GM12878 (cell line): ENCODE results near the gene GRM7. TPM values are rescaled to one million over a fixed set of nuclear protein-coding genes. Genes with fewer than 3 reads are reported as not detected.

Source experiments
- ATAC-seq: fragments of 200-7000 bp; cut with Tn5 transposase; 3 replicates; pipeline ENCODE4 v1.9.1; 2020; ENCODE audit warnings: mild to moderate bottlenecking, moderate library complexity
- BruUV-seq: library from RNA; stranded (reverse); fragments of 400-500 nt; replicated peaks from 2 replicates; lab custom pipeline; 2021; lab: Mats Ljungman, UMichigan
- CTCF ChIA-PET: fragments of 300-600 bp; sonication (Branson Sonifier 250); formaldehyde crosslinking; extraction: SDS; loops from one replicate; lab custom pipeline; 2021; ENCODE audit warnings: inconsistent platforms; lab: Yijun Ruan, JAX
- POLR2A ChIA-PET: fragments of 350-600 bp; formaldehyde crosslinking; extraction: SDS; loops from one replicate; lab custom pipeline; 2021; ENCODE audit warnings: inconsistent platforms; lab: Charles Lee
- RAD21 ChIA-PET: fragments of 300-600 bp; sonication (Branson Sonifier 250); formaldehyde crosslinking; loops from one replicate; lab custom pipeline; 2023; ENCODE audit warnings: antibody characterized with exemption; ENCODE audit not compliant: unreplicated experiment; lab: Charles Lee
- SMC1A ChIA-PET: fragments of 300-600 bp; sonication (Branson Sonifier 250); formaldehyde crosslinking; loops from one replicate; lab custom pipeline; 2023; ENCODE audit not compliant: unreplicated experiment, uncharacterized antibody; lab: Charles Lee
- DNase-seq: peaks from one replicate; pipeline ENCODE4 v3.0.0-alpha.2; 2011; ENCODE audit warnings: low read depth, low spot score
- FAIRE-seq: peaks from 3 replicates; lab custom pipeline; 2011; peaks lifted over from hg19 to GRCh38; lab: Jason Lieb, UNC
- H2AFZ ChIP-seq: 2 replicates; pipeline ENCODE4 v1.6.0; 2011; ENCODE audit warnings: low read depth, low read length, control low read depth; ENCODE audit not compliant: control insufficient read depth
- H3K27ac ChIP-seq: 2 replicates; pipeline ENCODE4 v1.5.1; 2011; ENCODE audit warnings: control low read depth; ENCODE audit not compliant: control insufficient read depth, insufficient read depth
- H3K27me3 ChIP-seq, 2 experiments: replicated peaks in 1 of 2; 2 replicates each; pipeline versions ENCODE4 v1.6.0 to v1.6.1; 2011; ENCODE audit warnings: low read length in 1 of 2; ENCODE audit not compliant: control insufficient read depth in 2 of 2, insufficient read depth in 2 of 2
- H3K36me3 ChIP-seq, 2 experiments: 2 replicates each; pipeline ENCODE4 v1.5.1; 2011; ENCODE audit warnings: low read length in 1 of 2; ENCODE audit not compliant: control insufficient read depth in 2 of 2, insufficient read depth in 2 of 2
- H3K4me1 ChIP-seq: 2 replicates; pipeline ENCODE4 v1.6.1; 2011; ENCODE audit warnings: mild to moderate bottlenecking, low read length, moderate library complexity, mixed read lengths; ENCODE audit not compliant: control insufficient read depth, insufficient read depth
- H3K4me2 ChIP-seq: 2 replicates; pipeline ENCODE4 v1.6.0; 2011; ENCODE audit warnings: control low read depth; ENCODE audit not compliant: control insufficient read depth, insufficient read depth
- H3K4me3 ChIP-seq: fragments of 200-600 bp; sonication (generic); 2 replicates; pipeline ENCODE4 v1.5.1; 2016
- H3K79me2 ChIP-seq: 2 replicates; pipeline ENCODE4 v1.6.0; 2011; ENCODE audit warnings: low read length; ENCODE audit not compliant: control insufficient read depth, insufficient read depth
- H3K9ac ChIP-seq: 2 replicates; pipeline ENCODE4 v1.8.0; 2011; ENCODE audit warnings: low read length, control low read depth, mixed read lengths; ENCODE audit not compliant: control insufficient read depth, insufficient read depth
- H3K9me3 ChIP-seq: replicated peaks from 3 replicates; pipeline ENCODE4 v1.5.1; 2011; ENCODE audit warnings: mild to moderate bottlenecking, low read length; ENCODE audit not compliant: control insufficient read depth, insufficient read depth
- H4K20me1 ChIP-seq: 2 replicates; pipeline ENCODE4 v1.6.0; 2011; ENCODE audit not compliant: control insufficient read depth, insufficient read depth
- BACH1 ChIP-seq: fragments of 450-650 bp; IDR thresholded peaks from 2 replicates; pipeline ENCODE4 v1.6.1; 2017; ENCODE audit warnings: mild to moderate bottlenecking, borderline replicate concordance
- BMI1 ChIP-seq: fragments of 450-650 bp; IDR thresholded peaks from 2 replicates; pipeline ENCODE4 v1.6.1; 2016; ENCODE audit warnings: mild to moderate bottlenecking, moderate library complexity, borderline replicate concordance
- EZH2 ChIP-seq: IDR thresholded peaks from 2 replicates; pipeline ENCODE4 v1.6.1; 2012; ENCODE audit warnings: low read depth, mild to moderate bottlenecking, control low read depth, inconsistent platforms, low read length, borderline replicate concordance; ENCODE audit not compliant: control insufficient read depth
- HCFC1 ChIP-seq: fragments of 150-350 bp; IDR thresholded peaks from 2 replicates; pipeline ENCODE4 v1.6.1; 2014; ENCODE audit warnings: low read length
- MEF2A ChIP-seq: IDR thresholded peaks from 2 replicates; pipeline ENCODE4 v1.6.1; 2011; ENCODE audit warnings: low read depth, mild to moderate bottlenecking, low read length, moderate library complexity; ENCODE audit not compliant: insufficient read depth
- MEF2B ChIP-seq: fragments of 450-650 bp; IDR thresholded peaks from 2 replicates; pipeline ENCODE4 v1.6.1; 2018; ENCODE audit warnings: mild to moderate bottlenecking, moderate library complexity; ENCODE audit not compliant: partially characterized antibody, poor library complexity, severe bottlenecking
- POLR2AphosphoS2 ChIP-seq: IDR thresholded peaks from 2 replicates; pipeline ENCODE4 v1.6.1; 2011; ENCODE audit warnings: low read depth, mild to moderate bottlenecking, low read length, improper control_type of control experiment, moderate library complexity
- POU2F2 ChIP-seq: IDR thresholded peaks from 3 replicates; pipeline ENCODE4 v1.6.1; 2011; ENCODE audit warnings: low read depth, mild to moderate bottlenecking, low read length, borderline replicate concordance
- SREBF1 ChIP-seq: IDR thresholded peaks from 2 replicates; pipeline ENCODE4 v1.6.1; 2012; ENCODE audit warnings: mild to moderate bottlenecking, low read length
- ZNF622 ChIP-seq: fragments of 450-650 bp; IDR thresholded peaks from 2 replicates; pipeline ENCODE4 v1.6.1; 2017; ENCODE audit warnings: mild to moderate bottlenecking, inconsistent platforms
- WGBS: methylation state at CpG from one replicate; pipeline ENCODE4 v1.1.6; 2016; ENCODE audit warnings: low lambda C conversion rate; ENCODE audit not compliant: insufficient replicate concordance, insufficient coverage; ENCODE audit errors: missing lambda C conversion rate; 5-methylcytosine and 5-hydroxymethylcytosine counted together
- in situ Hi-C: fragments of 300-500 bp; cut with MboI; formaldehyde crosslinking; loops from 9 replicates; pipeline ENCODE4 v1.14.3; 2018; ENCODE audit warnings: mixed read lengths
- intact Hi-C: fragments of 100-400 bp; cut with micrococcal nuclease; formaldehyde crosslinking; loops from one replicate; pipeline ENCODE4 v1.14.2; 2022; ENCODE audit not compliant: unreplicated experiment
- polyA plus RNA-seq, 11 experiments: library from polyadenylated mRNA; depleted of rRNA in 4 of 11; unstranded in 6 of 11; stranded (reverse) in 5 of 11; fragments of >200 nt; fragmentation: Nextera tagmentation in 4 of 11; fragmentation: Illumina TruSeq in 1 of 11; extraction: Ambion mirVana in 4 of 11; extraction: Trizol in 1 of 11; gene quantifications; 1 replicate in 1 of 11; 2 replicates in 10 of 11; pipeline versions ENCODE4 v1.2.1 to v1.2.3, GENCODE V29; 2011 to 2016; ENCODE audit warnings: inconsistent platforms in 2 of 11, missing spikeins in 2 of 11, low read depth in 1 of 11
- total RNA-seq, 4 experiments: library from RNA; depleted of rRNA in 3 of 4; stranded (reverse); fragments of >200 nt in 3 of 4; fragmentation: Illumina TruSeq in 1 of 4; extraction: Trizol in 1 of 4; gene quantifications; 2 replicates each; pipeline versions ENCODE4 v1.2.1 to v1.2.3, GENCODE V29; 2013 to 2021
- TF ChIP-seq, protein P1 (sequence below): IDR thresholded peaks from 2 replicates; pipeline ENCODE4 v1.6.1; 2012; ENCODE audit warnings: low read depth, low read length, improper control_type of control experiment
- TF ChIP-seq, protein P2 (sequence below): fragments of 150-350 bp; IDR thresholded peaks from 2 replicates; pipeline ENCODE4 v1.6.1; 2016; ENCODE audit warnings: low read depth, low read length

Gene GRM7
- total and polyA plus RNA-seq, 10 of the 15 experiments (the other 5 are each of a cell fraction or from before 2014, with no cell fraction given) = not detected

DNA sequence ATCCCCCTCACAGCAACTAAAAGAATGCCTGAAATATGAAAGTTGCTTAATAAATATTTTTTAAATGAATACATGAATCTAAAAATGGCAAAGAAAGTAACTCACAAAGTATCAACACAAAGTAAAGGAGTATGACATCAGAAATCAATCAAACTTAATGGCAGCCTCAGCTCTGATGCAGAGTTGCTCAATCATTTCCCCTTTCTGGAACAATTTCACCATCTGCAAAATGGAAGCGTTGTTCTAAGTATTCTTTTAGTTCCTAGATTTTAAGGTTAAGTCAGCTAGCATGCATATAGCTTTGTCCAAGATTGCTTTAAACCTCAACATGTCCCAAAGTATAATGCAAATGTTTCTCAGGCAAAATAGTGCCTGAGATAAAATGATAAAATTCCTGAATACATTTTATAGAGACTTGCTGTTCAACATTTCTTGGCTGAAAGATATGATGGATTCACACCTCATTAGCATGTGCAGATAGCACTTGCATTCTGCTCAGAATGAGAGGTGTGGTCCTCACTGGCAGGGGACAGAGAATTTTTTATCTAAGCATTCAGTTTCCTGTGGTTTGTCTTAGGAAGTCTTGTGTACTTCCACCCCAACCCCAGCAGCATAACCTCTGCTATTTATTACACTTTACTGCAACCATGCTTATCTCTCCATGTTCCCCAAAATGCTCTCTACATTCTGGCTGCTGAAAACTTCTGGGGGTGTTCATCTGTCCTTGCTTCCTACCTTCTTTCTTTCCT is 429.3 kb downstream of the GRM7 start:
- CTCF ChIA-PET = interaction anchor here (1.2 kb wide), 1 partner anchor 15 kb away, joined by 3 read pairs; no protein-coding TSS in a partner anchor
- WGBS = 4% methylated on average over 1 of the region's 1 CpG
- H3K36me3 ChIP-seq = no peaks in the 10 kb centered on the region
- no peak for FAIRE-seq
- H3K27me3 ChIP-seq = no peaks in the 10 kb centered on the region
- no peak for TF ChIP-seq BACH1
- no peak for TF ChIP-seq BMI1
- TF ChIP-seq ZNF622 = no peak
- no peak for TF ChIP-seq HCFC1
- no peak for TF ChIP-seq POLR2AphosphoS2
- no peak for TF ChIP-seq MEF2A
- no peak for TF ChIP-seq POU2F2
- TF ChIP-seq, protein P1, sequence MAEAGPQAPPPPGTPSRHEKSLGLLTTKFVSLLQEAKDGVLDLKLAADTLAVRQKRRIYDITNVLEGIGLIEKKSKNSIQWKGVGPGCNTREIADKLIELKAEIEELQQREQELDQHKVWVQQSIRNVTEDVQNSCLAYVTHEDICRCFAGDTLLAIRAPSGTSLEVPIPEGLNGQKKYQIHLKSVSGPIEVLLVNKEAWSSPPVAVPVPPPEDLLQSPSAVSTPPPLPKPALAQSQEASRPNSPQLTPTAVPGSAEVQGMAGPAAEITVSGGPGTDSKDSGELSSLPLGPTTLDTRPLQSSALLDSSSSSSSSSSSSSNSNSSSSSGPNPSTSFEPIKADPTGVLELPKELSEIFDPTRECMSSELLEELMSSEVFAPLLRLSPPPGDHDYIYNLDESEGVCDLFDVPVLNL = no peak
- TF ChIP-seq MEF2B = no peak
- TF ChIP-seq, protein P2, sequence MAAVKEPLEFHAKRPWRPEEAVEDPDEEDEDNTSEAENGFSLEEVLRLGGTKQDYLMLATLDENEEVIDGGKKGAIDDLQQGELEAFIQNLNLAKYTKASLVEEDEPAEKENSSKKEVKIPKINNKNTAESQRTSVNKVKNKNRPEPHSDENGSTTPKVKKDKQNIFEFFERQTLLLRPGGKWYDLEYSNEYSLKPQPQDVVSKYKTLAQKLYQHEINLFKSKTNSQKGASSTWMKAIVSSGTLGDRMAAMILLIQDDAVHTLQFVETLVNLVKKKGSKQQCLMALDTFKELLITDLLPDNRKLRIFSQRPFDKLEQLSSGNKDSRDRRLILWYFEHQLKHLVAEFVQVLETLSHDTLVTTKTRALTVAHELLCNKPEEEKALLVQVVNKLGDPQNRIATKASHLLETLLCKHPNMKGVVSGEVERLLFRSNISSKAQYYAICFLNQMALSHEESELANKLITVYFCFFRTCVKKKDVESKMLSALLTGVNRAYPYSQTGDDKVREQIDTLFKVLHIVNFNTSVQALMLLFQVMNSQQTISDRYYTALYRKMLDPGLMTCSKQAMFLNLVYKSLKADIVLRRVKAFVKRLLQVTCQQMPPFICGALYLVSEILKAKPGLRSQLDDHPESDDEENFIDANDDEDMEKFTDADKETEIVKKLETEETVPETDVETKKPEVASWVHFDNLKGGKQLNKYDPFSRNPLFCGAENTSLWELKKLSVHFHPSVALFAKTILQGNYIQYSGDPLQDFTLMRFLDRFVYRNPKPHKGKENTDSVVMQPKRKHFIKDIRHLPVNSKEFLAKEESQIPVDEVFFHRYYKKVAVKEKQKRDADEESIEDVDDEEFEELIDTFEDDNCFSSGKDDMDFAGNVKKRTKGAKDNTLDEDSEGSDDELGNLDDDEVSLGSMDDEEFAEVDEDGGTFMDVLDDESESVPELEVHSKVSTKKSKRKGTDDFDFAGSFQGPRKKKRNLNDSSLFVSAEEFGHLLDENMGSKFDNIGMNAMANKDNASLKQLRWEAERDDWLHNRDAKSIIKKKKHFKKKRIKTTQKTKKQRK = no peak
- no peak for TF ChIP-seq SREBF1
- no peak for TF ChIP-seq EZH2
- TF ChIP-seq, all 136 proteins: peak for 0
- Histone ChIP-seq H3K4me3 (no peak overlapping the region), H3K9ac (no peak overlapping the region), H3K79me2 (no peaks in the 10 kb centered on the region), H3K4me2 (no peak overlapping the region), H3K4me1 (no peaks in the 10 kb centered on the region), H4K20me1 (no peaks in the 10 kb centered on the region), H3K27ac (no peak overlapping the region), H3K9me3 (no peaks in the 10 kb centered on the region), H2AFZ (no peak overlapping the region)
- in situ Hi-C loops = no loop called here
- POLR2A ChIA-PET = interaction anchor here (0.6 kb wide), 1 partner anchor 250 kb away, joined by 4 read pairs; no protein-coding TSS in a partner anchor
- BruUV-seq = no TSS peak
- intact Hi-C loops = no loop called here
- DNase-seq (no peak), ATAC-seq (no peak)
- RAD21 ChIA-PET = interaction anchor here (0.8 to 1.3 kb wide), 2 partner anchors 85 to 949 kb away, joined by 3 to 4 read pairs; no protein-coding TSS in a partner anchor
- SMC1A ChIA-PET = interaction anchor here (1.4 kb wide), 1 partner anchor 11 kb away, joined by 4 read pairs; no protein-coding TSS in a partner anchor
